Vagina (tissue), 2 donors: ENCODE measurements around the gene MT4.

ENCODE experiments used
- CTCF ChIP-seq, 3 experiments: fragments of 450-650 bp in 2 of 3; fragments of 200-600 bp in 1 of 3; sonication (generic) in 1 of 3; IDR thresholded peaks; one replicate each; pipeline ENCODE4 v1.5.1; 2017 to 2019; ENCODE audit warnings: antibody characterized with exemption in 3 of 3, mild to moderate bottlenecking in 2 of 3, moderate library complexity in 2 of 3
- POLR2A ChIP-seq, 2 donors: fragments of 450-650 bp; IDR thresholded peaks; one replicate each; pipeline ENCODE4 v1.6.1; 2017; ENCODE audit warnings: antibody characterized with exemption in 2 of 2, mild to moderate bottlenecking in 2 of 2, moderate library complexity in 2 of 2
- POLR2AphosphoS5 ChIP-seq, 2 donors: sonication (generic); formaldehyde crosslinking; IDR thresholded peaks; one replicate each; pipeline ENCODE4 v1.9.0; 2017; ENCODE audit warnings: antibody characterized with exemption in 2 of 2, mild to moderate bottlenecking in 2 of 2, low read depth in 1 of 2; ENCODE audit not compliant: insufficient read depth in 1 of 2

GRCh38 chr16:56608876-56609462 lies 44.1 kb downstream of the MT4 start:
- TF ChIP-seq CTCF (IDR thresholded peaks at IDR 0.05) (no peak), POLR2A (IDR thresholded peaks at IDR 0.05) (no peak), POLR2AphosphoS5 (IDR thresholded peaks at IDR 0.05; ENCODE audit: insufficient read depth in 1 of 2, low read depth in 1 of 2) (no peak)
